SK-N-MC (cell line): Measurements from ENCODE around the gene FRMD4A.

ENCODE experiments used
- EZH2 ChIP-seq: fragments of 200-600 bp; sonication (generic); IDR thresholded peaks from one replicate; pipeline ENCODE4 v1.6.1; 2017; ENCODE audit warnings: antibody characterized with exemption
- FOXP2 ChIP-seq: optimal IDR thresholded peaks from 2 replicates; pipeline ENCODE3; 2011; ENCODE audit warnings: mild to moderate bottlenecking, moderate library complexity; ENCODE audit not compliant: insufficient read depth; ENCODE audit errors: extremely low read length, control extremely low read depth
- POLR2AphosphoS5 ChIP-seq: IDR thresholded peaks from 2 replicates; pipeline ENCODE4 v1.6.1; 2012; ENCODE audit warnings: mild to moderate bottlenecking, low read depth, low read length, borderline replicate concordance

- TF ChIP-seq EZH2: no peak
- TF ChIP-seq POLR2AphosphoS5: no peak
- no peak for TF ChIP-seq FOXP2
These were observed 30.2 kb upstream of the FRMD4A start for GRCh38 chr10:14360961-14361360.
